ENCODE results near the gene FZR1. TPM values are rescaled to one million over a fixed set of nuclear protein-coding genes. Genes with fewer than 3 reads are reported as not detected.
A peak's percentile ranks its signal among the peaks of the same experiment; 100 is the strongest.

Gene FZR1
- total RNA-seq, 2 donors from 2014 or later = 29.6 to 33.8 TPM

- TF ChIP-seq CTCF (IDR thresholded peaks at IDR 0.05) = no peak
- H3K4me1 ChIP-seq (ENCODE audit: control insufficient read depth in 1 of 2, low read depth in 2 of 2) = peaks cover 10 to 14% of the 10 kb centered on the region in 2 donors
- no peak overlapping the region for H3K27ac ChIP-seq
- no peaks in the 10 kb centered on the region for H3K27me3 ChIP-seq (replicated peaks; ENCODE audit: insufficient read depth)
- ATAC-seq (ENCODE audit: insufficient number of reproducible peaks, low FRiP score, low read depth) (no peak), DNase-seq (ENCODE audit: low spot score) (no peak)
- H3K36me3 ChIP-seq = peaks cover 14% of the 10 kb centered on the region
- H3K9me3 ChIP-seq = no peaks in the 10 kb centered on the region
- H3K4me3 ChIP-seq = no peak overlapping the region
These were observed 8.2 kb upstream of the FZR1 start for GRCh38 chr19:3497757-3498520.

GRCh38 chr19:3499738-3500428, 6.2 kb upstream of the FZR1 start:
- Histone ChIP-seq H3K27me3 (replicated peaks; ENCODE audit: insufficient read depth) (no peaks in the 10 kb centered on the region), H3K27ac (peak overlapping the region in 1 of 2 donors; percentile 76), H3K4me3 (peak overlapping the region; percentile 87), H3K9me3 (no peaks in the 10 kb centered on the region), H3K4me1 (ENCODE audit: control insufficient read depth in 1 of 2, low read depth in 2 of 2) (peaks cover 10 to 14% of the 10 kb centered on the region in 2 donors), H3K36me3 (peaks cover 9% of the 10 kb centered on the region)
- no peak for TF ChIP-seq CTCF (IDR thresholded peaks at IDR 0.05)
- ATAC-seq (ENCODE audit: insufficient number of reproducible peaks, low FRiP score, low read depth) = no peak
- no peak for DNase-seq (ENCODE audit: low spot score)

- Histone ChIP-seq H3K4me1 (ENCODE audit: control insufficient read depth in 1 of 2, low read depth in 2 of 2) (peaks cover 13 to 18% of the 10 kb centered on the region in 2 donors), H3K9me3 (no peaks in the 10 kb centered on the region), H3K4me3 (peak within 1 kb of the TSS; percentile 87), H3K27ac (peak within 1 kb of the TSS; percentile 76 to 92), H3K36me3 (peaks cover 3% of the 10 kb centered on the region), H3K27me3 (replicated peaks; ENCODE audit: insufficient read depth) (no peaks in the 10 kb centered on the region)
- no peak for TF ChIP-seq CTCF (IDR thresholded peaks at IDR 0.05)
- ATAC-seq (ENCODE audit: insufficient number of reproducible peaks, low FRiP score, low read depth) (peak; percentile 71), DNase-seq (ENCODE audit: low spot score) (peak; percentile 85)
These were observed 5.5 kb upstream of the FZR1 start, which contains the start of gene DOHH for GRCh38 chr19:3500429-3501101. TSS of gene DOHH (minus strand) at chr19:3500674. CDS start at chr19:3496814, 3,860 bp downstream.

GRCh38 chr19:3501780-3502179, 4.3 kb upstream of the FZR1 start:
- H3K4me3 ChIP-seq = no peak overlapping the region
- DNase-seq (ENCODE audit: low spot score) (no peak), ATAC-seq (ENCODE audit: insufficient number of reproducible peaks, low FRiP score, low read depth) (no peak)
- H3K36me3 ChIP-seq = no peaks in the 10 kb centered on the region
- no peaks in the 10 kb centered on the region for H3K27me3 ChIP-seq (replicated peaks; ENCODE audit: insufficient read depth)
- peaks cover 13 to 19% of the 10 kb centered on the region in 2 donors for H3K4me1 ChIP-seq (ENCODE audit: control insufficient read depth in 1 of 2, low read depth in 2 of 2)
- no peak for TF ChIP-seq CTCF (IDR thresholded peaks at IDR 0.05)
- no peak overlapping the region for H3K27ac ChIP-seq
- no peaks in the 10 kb centered on the region for H3K9me3 ChIP-seq
